HG02938 (cell line): ENCODE measurements around the gene RAB5B.
A peak's percentile ranks its signal among the peaks of the same experiment; 100 is the strongest.
"Not testable (repeated sequence)": the region's sequence is repeated elsewhere in the genome, so short reads cannot be mapped to it uniquely, and the experiment has no call there.

Source experiments
- ATAC-seq: cut with Tn5 transposase; IDR thresholded peaks from one replicate; pipeline ENCODE4 v1.9.1; 2021; ENCODE audit warnings: mild to moderate bottlenecking, moderate library complexity; ENCODE audit not compliant: unreplicated experiment

Gene RAB5B

GRCh38 chr12:55982319-55982936, 8.6 kb downstream of the RAB5B start:
- peak; percentile 79 for ATAC-seq

GRCh38 chr12:55983232-55983842, 9.5 kb downstream of the RAB5B start:
- no peak for ATAC-seq

- ATAC-seq: no peak
Observed at GRCh38 chr12:55984861-55985260, 11.0 kb downstream of the RAB5B start.

- no peak for ATAC-seq
Observed at GRCh38 chr12:55985341-55985740, 11.5 kb downstream of the RAB5B start.

GRCh38 chr12:55985976-55986375, 12.1 kb downstream of the RAB5B start:
- ATAC-seq: not testable (repeated sequence)

GRCh38 chr12:55991110-55991509, 17.2 kb downstream of the RAB5B start:
- ATAC-seq: no peak

- ATAC-seq: no peak
Observed at GRCh38 chr12:55993230-55993853, 19.5 kb downstream of the RAB5B start.

GRCh38 chr12:55995366-55995765, 21.5 kb downstream of the RAB5B start:
- no peak for ATAC-seq

- no peak for ATAC-seq
Observed at GRCh38 chr12:55996201-55996714, 22.4 kb downstream of the RAB5B start.

GRCh38 chr12:55996715-55997534, 23.0 kb downstream of the RAB5B start, which contains the start of gene SUOX:
Gene SUOX (plus strand): TSS chr12:55997276. CDS start chr12:56002222, 4,946 bp downstream.
- ATAC-seq: peak; percentile 95

GRCh38 chr12:55997535-55997859, 23.6 kb downstream of the RAB5B start:
- ATAC-seq: no peak

- not testable (repeated sequence) for ATAC-seq
Observed at GRCh38 chr12:55999522-55999921, 25.6 kb downstream of the RAB5B start.

GRCh38 chr12:55999999-56000540, 26.2 kb downstream of the RAB5B start:
- ATAC-seq: not testable (repeated sequence)

- ATAC-seq: no peak
Observed at GRCh38 chr12:56001487-56002100, 27.7 kb downstream of the RAB5B start.

GRCh38 chr12:56003376-56003775, 29.5 kb downstream of the RAB5B start:
- not testable (repeated sequence) for ATAC-seq

GRCh38 chr12:56004211-56004610, 30.3 kb downstream of the RAB5B start:
- no peak for ATAC-seq

- ATAC-seq: peak; percentile 30
Observed at GRCh38 chr12:56007564-56008559, 34.0 kb downstream of the RAB5B start.

- no peak for ATAC-seq
Observed at GRCh38 chr12:56010111-56010570, 36.3 kb downstream of the RAB5B start.

- no peak for ATAC-seq
Observed at GRCh38 chr12:56011509-56012090, 37.7 kb downstream of the RAB5B start.
